GM23338 (cell line): Measurements from ENCODE around the gene SNX15. TPM values are rescaled to one million over a fixed set of nuclear protein-coding genes. Genes with fewer than 3 reads are reported as not detected.

Experiments
- ATAC-seq: fragments of 200-7000 bp; cut with Tn5 transposase; 3 replicates; pipeline ENCODE4 v1.9.1; 2020
- DNase-seq: peaks from one replicate; pipeline ENCODE4 v3.0.0-alpha.2; 2015; ENCODE audit warnings: low spot score
- H2AFZ ChIP-seq: fragments of 200-600 bp; sonication (generic); 2 replicates; pipeline ENCODE4 v1.8.0; 2016; ENCODE audit warnings: antibody characterized with exemption, mild to moderate bottlenecking, moderate library complexity
- H3F3A ChIP-seq: fragments of 200-600 bp; sonication (generic); replicated peaks from 2 replicates; pipeline ENCODE4 v1.8.0; 2017; ENCODE audit warnings: antibody characterized with exemption, mixed run types, low read depth
- H3K27ac ChIP-seq: fragments of 200-600 bp; sonication (generic); 2 replicates; pipeline ENCODE4 v1.6.1; 2016; ENCODE audit warnings: low read depth
- H3K27me3 ChIP-seq: fragments of 200-600 bp; sonication (generic); 2 replicates; pipeline ENCODE4 v1.8.0; 2016; ENCODE audit warnings: mild to moderate bottlenecking, mixed run types, moderate library complexity; ENCODE audit not compliant: insufficient read depth
- H3K36me3 ChIP-seq: fragments of 200-600 bp; sonication (generic); 2 replicates; pipeline ENCODE4 v1.8.0; 2016; ENCODE audit warnings: mild to moderate bottlenecking; ENCODE audit not compliant: insufficient read depth
- H3K4me1 ChIP-seq: fragments of 200-600 bp; sonication (generic); 2 replicates; pipeline ENCODE4 v1.8.0; 2016; ENCODE audit warnings: mild to moderate bottlenecking, moderate library complexity; ENCODE audit not compliant: insufficient read depth
- H3K4me2 ChIP-seq: fragments of 200-600 bp; sonication (generic); 2 replicates; pipeline ENCODE4 v1.7.1; 2017; ENCODE audit warnings: mixed run types
- H3K4me3 ChIP-seq: fragments of 200-600 bp; sonication (generic); 2 replicates; pipeline ENCODE4 v1.6.1; 2016; ENCODE audit warnings: mixed run types
- H3K79me2 ChIP-seq: fragments of 200-600 bp; sonication (generic); replicated peaks from 2 replicates; pipeline ENCODE4 v1.8.0; 2017; ENCODE audit warnings: mild to moderate bottlenecking; ENCODE audit not compliant: insufficient read depth
- H3K9me2 ChIP-seq: fragments of 200-600 bp; sonication (generic); 2 replicates; pipeline ENCODE4 v1.8.0; 2017; ENCODE audit not compliant: insufficient read depth
- H4K20me1 ChIP-seq: fragments of 200-600 bp; sonication (generic); replicated peaks from 2 replicates; pipeline ENCODE4 v1.8.0; 2017; ENCODE audit warnings: mild to moderate bottlenecking; ENCODE audit not compliant: insufficient read depth
- H3K27ac Mint-ChIP-seq: 2 replicates; pipeline ENCODE4 v1.8.0; 2020; ENCODE audit warnings: inconsistent platforms, mild to moderate bottlenecking, moderate library complexity, mixed read lengths
- H3K27me3 Mint-ChIP-seq: 3 replicates; pipeline ENCODE4 v1.8.0; 2022; ENCODE audit warnings: low read depth, mild to moderate bottlenecking, moderate library complexity, mixed read lengths, inconsistent platforms; ENCODE audit not compliant: insufficient read depth, poor library complexity
- H3K36me3 Mint-ChIP-seq: 3 replicates; pipeline ENCODE4 v1.8.0; 2021; ENCODE audit warnings: low read depth, mild to moderate bottlenecking, inconsistent platforms, moderate library complexity, mixed read lengths
- H3K4me1 Mint-ChIP-seq: 3 replicates; pipeline ENCODE4 v1.8.0; 2020; ENCODE audit warnings: mild to moderate bottlenecking, inconsistent platforms, mixed read lengths
- H3K4me3 Mint-ChIP-seq: 3 replicates; pipeline ENCODE4 v1.8.0; 2021; ENCODE audit warnings: moderate library complexity, mild to moderate bottlenecking, inconsistent platforms, mixed read lengths
- H3K9me3 Mint-ChIP-seq: 3 replicates; pipeline ENCODE4 v1.8.0; 2020; ENCODE audit warnings: moderate library complexity, mild to moderate bottlenecking, inconsistent platforms, mixed read lengths
- CREB1 ChIP-seq: fragments of 250-450 bp; sonication (Bioruptor Pico); IDR thresholded peaks from 2 replicates; pipeline ENCODE4 v1.5.0; 2020; ENCODE audit warnings: low read depth, mild to moderate bottlenecking, moderate library complexity
- CTCF ChIP-seq, 2 experiments: fragments of 200-600 bp in 1 of 2; sonication (generic) in 1 of 2; conservative IDR thresholded peaks; 2 replicates each; pipeline versions ENCODE4 v1.5.1 to v1.6.1; 2016 to 2017; ENCODE audit warnings: antibody characterized with exemption in 2 of 2, low read depth in 2 of 2, mild to moderate bottlenecking in 2 of 2, moderate library complexity in 1 of 2
- ETS1 ChIP-seq: IDR thresholded peaks from 2 replicates; pipeline ENCODE4 v1.6.1; 2016; ENCODE audit warnings: antibody characterized with exemption
- EZH2 ChIP-seq: fragments of 200-600 bp; sonication (generic); IDR thresholded peaks from one replicate; pipeline ENCODE4 v1.8.0; 2017; ENCODE audit warnings: antibody characterized with exemption, mild to moderate bottlenecking, low read depth; ENCODE audit not compliant: unreplicated experiment
- EZH2phosphoT487 ChIP-seq: fragments of 200-600 bp; sonication (generic); IDR thresholded peaks from one replicate; pipeline ENCODE4 v1.8.1; 2018; ENCODE audit warnings: antibody characterized with exemption; ENCODE audit not compliant: unreplicated experiment
- JUNB ChIP-seq: IDR thresholded peaks from one replicate; pipeline ENCODE4 v1.6.1; 2016; ENCODE audit warnings: antibody characterized with exemption; ENCODE audit not compliant: unreplicated experiment
- NANOG ChIP-seq: IDR thresholded peaks from 2 replicates; pipeline ENCODE4 v1.6.1; 2016; ENCODE audit warnings: antibody characterized with exemption, borderline replicate concordance
- POLR2AphosphoS5 ChIP-seq: IDR thresholded peaks from 2 replicates; pipeline ENCODE4 v1.6.1; 2016; ENCODE audit warnings: antibody characterized with exemption, low read depth
- STAT1 ChIP-seq: IDR thresholded peaks from one replicate; pipeline ENCODE4 v1.6.1; 2016; ENCODE audit warnings: antibody characterized with exemption; ENCODE audit not compliant: unreplicated experiment
- ZNF114 ChIP-seq: fragments of 250-450 bp; sonication (Bioruptor Pico); IDR thresholded peaks from 2 replicates; pipeline ENCODE4 v1.5.0; 2020; ENCODE audit warnings: mild to moderate bottlenecking, moderate library complexity
- ZNF331 ChIP-seq: fragments of 250-450 bp; sonication (Bioruptor Pico); IDR thresholded peaks from 2 replicates; pipeline ENCODE4 v1.5.0; 2020; ENCODE audit warnings: low read depth, mild to moderate bottlenecking, moderate library complexity
- ZNF462 ChIP-seq: fragments of 250-450 bp; sonication (Bioruptor Pico); IDR thresholded peaks from 2 replicates; pipeline ENCODE4 v1.5.0; 2020; ENCODE audit warnings: mild to moderate bottlenecking, moderate library complexity
- polyA plus RNA-seq: library from polyadenylated mRNA; unstranded; fragments of >200 nt; fragmentation: Nextera tagmentation; extraction: Ambion mirVana; gene quantifications from 2 replicates; pipeline ENCODE4 v1.2.1, GENCODE V29; 2016
- total RNA-seq: library from RNA; depleted of rRNA; stranded (reverse); fragments of >200 nt; shearing (Covaris generic); gene quantifications from 2 replicates; pipeline ENCODE4 v1.2.3, GENCODE V29; 2014
- TF ChIP-seq, protein P1 (sequence below): IDR thresholded peaks from one replicate; pipeline ENCODE4 v1.6.1; 2018; ENCODE audit warnings: antibody characterized with exemption; ENCODE audit not compliant: unreplicated experiment

Gene SNX15
- total and polyA plus RNA-seq, 2 experiments from 2014 or later, result 13.0 to 21.4 TPM

- Histone ChIP-seq H3K27me3 (no peaks in the 10 kb centered on the region), H3K27ac (no peak overlapping the region), H3K4me1 (no peaks in the 10 kb centered on the region), H4K20me1 (no peaks in the 10 kb centered on the region), H3K79me2 (no peaks in the 10 kb centered on the region), H3K4me3 (no peak overlapping the region), H3K4me2 (no peak overlapping the region), H2AFZ (no peak overlapping the region), H3K9me2 (no peaks in the 10 kb centered on the region), H3K36me3 (no peaks in the 10 kb centered on the region), H3F3A (no peaks in the 10 kb centered on the region)
- DNase-seq (no peak), ATAC-seq (no peak)
- H3K27ac Mint-ChIP-seq, result no peak overlapping the region
- no peak for TF ChIP-seq ZNF331 (CRISPR knock-in tag)
- no peak for TF ChIP-seq STAT1
- no peak for TF ChIP-seq EZH2phosphoT487
- TF ChIP-seq POLR2AphosphoS5, result no peak
- TF ChIP-seq, protein P1, sequence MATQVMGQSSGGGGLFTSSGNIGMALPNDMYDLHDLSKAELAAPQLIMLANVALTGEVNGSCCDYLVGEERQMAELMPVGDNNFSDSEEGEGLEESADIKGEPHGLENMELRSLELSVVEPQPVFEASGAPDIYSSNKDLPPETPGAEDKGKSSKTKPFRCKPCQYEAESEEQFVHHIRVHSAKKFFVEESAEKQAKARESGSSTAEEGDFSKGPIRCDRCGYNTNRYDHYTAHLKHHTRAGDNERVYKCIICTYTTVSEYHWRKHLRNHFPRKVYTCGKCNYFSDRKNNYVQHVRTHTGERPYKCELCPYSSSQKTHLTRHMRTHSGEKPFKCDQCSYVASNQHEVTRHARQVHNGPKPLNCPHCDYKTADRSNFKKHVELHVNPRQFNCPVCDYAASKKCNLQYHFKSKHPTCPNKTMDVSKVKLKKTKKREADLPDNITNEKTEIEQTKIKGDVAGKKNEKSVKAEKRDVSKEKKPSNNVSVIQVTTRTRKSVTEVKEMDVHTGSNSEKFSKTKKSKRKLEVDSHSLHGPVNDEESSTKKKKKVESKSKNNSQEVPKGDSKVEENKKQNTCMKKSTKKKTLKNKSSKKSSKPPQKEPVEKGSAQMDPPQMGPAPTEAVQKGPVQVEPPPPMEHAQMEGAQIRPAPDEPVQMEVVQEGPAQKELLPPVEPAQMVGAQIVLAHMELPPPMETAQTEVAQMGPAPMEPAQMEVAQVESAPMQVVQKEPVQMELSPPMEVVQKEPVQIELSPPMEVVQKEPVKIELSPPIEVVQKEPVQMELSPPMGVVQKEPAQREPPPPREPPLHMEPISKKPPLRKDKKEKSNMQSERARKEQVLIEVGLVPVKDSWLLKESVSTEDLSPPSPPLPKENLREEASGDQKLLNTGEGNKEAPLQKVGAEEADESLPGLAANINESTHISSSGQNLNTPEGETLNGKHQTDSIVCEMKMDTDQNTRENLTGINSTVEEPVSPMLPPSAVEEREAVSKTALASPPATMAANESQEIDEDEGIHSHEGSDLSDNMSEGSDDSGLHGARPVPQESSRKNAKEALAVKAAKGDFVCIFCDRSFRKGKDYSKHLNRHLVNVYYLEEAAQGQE, result no peak
- TF ChIP-seq JUNB, result no peak
- TF ChIP-seq ZNF462 (CRISPR knock-in tag), result no peak
- no peak for TF ChIP-seq EZH2
- TF ChIP-seq CREB1, result no peak
- no peak for TF ChIP-seq ZNF114 (CRISPR knock-in tag)
- TF ChIP-seq ETS1, result no peak
- no peak for TF ChIP-seq CTCF (conservative IDR thresholded peaks at IDR 0.05; ENCODE audit: low read depth in 2 of 2)
- no peak for TF ChIP-seq NANOG
- peaks cover 7% of the 10 kb centered on the region for H3K27me3 Mint-ChIP-seq
- H3K4me3 Mint-ChIP-seq, result no peak overlapping the region
- H3K4me1 Mint-ChIP-seq, result no peaks in the 10 kb centered on the region
- no peaks in the 10 kb centered on the region for H3K9me3 Mint-ChIP-seq
- no peaks in the 10 kb centered on the region for H3K36me3 Mint-ChIP-seq
Measured at GRCh38 chr11:65053827-65054508, 26.7 kb downstream of the SNX15 start.
